Measurements from ENCODE around the gene CYFIP2.

DNA sequence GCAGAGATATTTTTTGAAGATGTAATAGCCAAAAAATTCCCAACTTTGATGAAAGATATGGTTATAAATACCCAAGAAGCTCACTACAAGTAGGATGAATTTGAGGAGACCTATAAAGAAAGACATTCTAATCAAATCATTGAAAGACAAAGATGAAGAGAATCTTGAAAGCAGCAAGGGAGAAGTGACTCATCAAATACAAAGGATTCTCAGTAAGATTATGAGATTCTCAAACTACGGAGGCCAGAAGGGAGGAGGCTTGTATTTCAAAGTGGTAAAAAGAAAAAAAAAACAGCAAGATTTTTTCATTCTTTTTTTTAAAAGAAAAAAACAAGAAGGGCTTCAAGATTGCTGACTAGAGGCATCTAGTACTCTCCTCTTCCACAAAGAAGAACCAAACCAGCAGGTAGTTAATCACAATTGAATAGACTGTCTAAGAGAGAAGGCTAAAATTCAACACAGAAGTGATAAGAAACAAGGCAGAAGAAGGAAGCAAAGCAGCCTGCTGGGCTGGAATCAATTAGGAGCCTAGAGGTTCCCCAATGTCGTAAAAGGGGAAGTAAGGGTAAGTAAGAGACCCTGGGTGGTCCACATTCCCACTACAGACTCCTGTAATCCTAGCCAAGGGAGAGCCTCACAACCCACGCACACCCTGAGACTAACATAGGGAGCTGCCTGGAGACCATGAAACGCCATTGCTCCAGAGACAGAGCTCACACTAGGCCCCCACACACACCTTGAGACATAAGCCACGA lies 135.0 kb downstream of the CYFIP2 start:
- TF ChIP-seq, protein P1, sequence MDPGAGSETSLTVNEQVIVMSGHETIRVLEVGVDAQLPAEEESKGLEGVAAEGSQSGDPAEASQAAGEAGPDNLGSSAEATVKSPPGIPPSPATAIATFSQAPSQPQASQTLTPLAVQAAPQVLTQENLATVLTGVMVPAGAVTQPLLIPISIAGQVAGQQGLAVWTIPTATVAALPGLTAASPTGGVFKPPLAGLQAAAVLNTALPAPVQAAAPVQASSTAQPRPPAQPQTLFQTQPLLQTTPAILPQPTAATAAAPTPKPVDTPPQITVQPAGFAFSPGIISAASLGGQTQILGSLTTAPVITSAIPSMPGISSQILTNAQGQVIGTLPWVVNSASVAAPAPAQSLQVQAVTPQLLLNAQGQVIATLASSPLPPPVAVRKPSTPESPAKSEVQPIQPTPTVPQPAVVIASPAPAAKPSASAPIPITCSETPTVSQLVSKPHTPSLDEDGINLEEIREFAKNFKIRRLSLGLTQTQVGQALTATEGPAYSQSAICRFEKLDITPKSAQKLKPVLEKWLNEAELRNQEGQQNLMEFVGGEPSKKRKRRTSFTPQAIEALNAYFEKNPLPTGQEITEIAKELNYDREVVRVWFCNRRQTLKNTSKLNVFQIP (CRISPR knock-in tag; IDR thresholded peaks at IDR 0.05; ENCODE audit: borderline replicate concordance, low read depth) = no peak
- TF ChIP-seq ESRRG (CRISPR knock-in tag; IDR thresholded peaks at IDR 0.05) (no peak), BACH2 (CRISPR knock-in tag; IDR thresholded peaks at IDR 0.05; ENCODE audit: borderline replicate concordance) (no peak), ZNF565 (CRISPR knock-in tag; conservative IDR thresholded peaks at IDR 0.05; ENCODE audit: low read depth) (no peak), ZC3H10 (CRISPR knock-in tag; IDR thresholded peaks at IDR 0.05) (no peak), ZFP30 (CRISPR knock-in tag; IDR thresholded peaks at IDR 0.05) (no peak)
- TF ChIP-seq, protein P2, sequence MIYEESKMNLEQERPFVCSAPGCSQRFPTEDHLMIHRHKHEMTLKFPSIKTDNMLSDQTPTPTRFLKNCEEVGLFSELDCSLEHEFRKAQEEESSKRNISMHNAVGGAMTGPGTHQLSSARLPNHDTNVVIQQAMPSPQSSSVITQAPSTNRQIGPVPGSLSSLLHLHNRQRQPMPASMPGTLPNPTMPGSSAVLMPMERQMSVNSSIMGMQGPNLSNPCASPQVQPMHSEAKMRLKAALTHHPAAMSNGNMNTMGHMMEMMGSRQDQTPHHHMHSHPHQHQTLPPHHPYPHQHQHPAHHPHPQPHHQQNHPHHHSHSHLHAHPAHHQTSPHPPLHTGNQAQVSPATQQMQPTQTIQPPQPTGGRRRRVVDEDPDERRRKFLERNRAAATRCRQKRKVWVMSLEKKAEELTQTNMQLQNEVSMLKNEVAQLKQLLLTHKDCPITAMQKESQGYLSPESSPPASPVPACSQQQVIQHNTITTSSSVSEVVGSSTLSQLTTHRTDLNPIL (CRISPR knock-in tag; IDR thresholded peaks at IDR 0.05; ENCODE audit: low read depth) = no peak

All from SK-N-SH treated with all-trans-retinoic acid at 6 μM for 48 hours (cell line).